Activated CD4-positive, alpha-beta T cell treated with anti-CD3 and anti-CD28 coated beads, Interleukin-2, amount 10 ng/mL, durations not matched to agents 7 days and 5 days (primary cell): ENCODE data around the gene KCNE4. TPM values are rescaled to one million over a fixed set of nuclear protein-coding genes. Genes with fewer than 3 reads are reported as not detected.

Experiments used
- CTCF ChIA-PET: fragments of 350-600 bp; sonication (Branson Sonifier 250); formaldehyde crosslinking; loops from one replicate; lab custom pipeline; 2021; ENCODE audit warnings: antibody characterized with exemption; lab: Charles Lee
- POLR2A ChIA-PET: fragments of 350-600 bp; sonication (Branson Sonifier 250); formaldehyde crosslinking; loops from one replicate; lab custom pipeline; 2021; ENCODE audit warnings: antibody characterized with exemption; lab: Charles Lee
- DNase-seq: peaks from one replicate; pipeline ENCODE4 v3.0.0-alpha.2; 2020
- H3K27ac Mint-ChIP-seq: one replicate; pipeline ENCODE4 v1.8.0; 2021; ENCODE audit warnings: mild to moderate bottlenecking, moderate library complexity, mixed read lengths
- H3K27me3 Mint-ChIP-seq: one replicate; pipeline ENCODE4 v1.8.0; 2021; ENCODE audit warnings: mixed read lengths
- H3K36me3 Mint-ChIP-seq: one replicate; pipeline ENCODE4 v1.8.0; 2021; ENCODE audit warnings: low read depth, mixed read lengths
- H3K4me1 Mint-ChIP-seq: one replicate; pipeline ENCODE4 v1.8.0; 2021; ENCODE audit warnings: mixed read lengths
- H3K4me3 Mint-ChIP-seq: one replicate; pipeline ENCODE4 v1.8.0; 2021; ENCODE audit warnings: mild to moderate bottlenecking, moderate library complexity, mixed read lengths
- H3K9me3 Mint-ChIP-seq: one replicate; pipeline ENCODE4 v1.8.0; 2021; ENCODE audit warnings: mixed read lengths
- total RNA-seq, 2 experiments: library from RNA; stranded (reverse); gene quantifications; one replicate each; pipeline ENCODE4 v1.2.3, GENCODE V29; 2021

The KCNE4 gene
- total RNA-seq, 2 experiments from 2014 or later, result not detected

DNA sequence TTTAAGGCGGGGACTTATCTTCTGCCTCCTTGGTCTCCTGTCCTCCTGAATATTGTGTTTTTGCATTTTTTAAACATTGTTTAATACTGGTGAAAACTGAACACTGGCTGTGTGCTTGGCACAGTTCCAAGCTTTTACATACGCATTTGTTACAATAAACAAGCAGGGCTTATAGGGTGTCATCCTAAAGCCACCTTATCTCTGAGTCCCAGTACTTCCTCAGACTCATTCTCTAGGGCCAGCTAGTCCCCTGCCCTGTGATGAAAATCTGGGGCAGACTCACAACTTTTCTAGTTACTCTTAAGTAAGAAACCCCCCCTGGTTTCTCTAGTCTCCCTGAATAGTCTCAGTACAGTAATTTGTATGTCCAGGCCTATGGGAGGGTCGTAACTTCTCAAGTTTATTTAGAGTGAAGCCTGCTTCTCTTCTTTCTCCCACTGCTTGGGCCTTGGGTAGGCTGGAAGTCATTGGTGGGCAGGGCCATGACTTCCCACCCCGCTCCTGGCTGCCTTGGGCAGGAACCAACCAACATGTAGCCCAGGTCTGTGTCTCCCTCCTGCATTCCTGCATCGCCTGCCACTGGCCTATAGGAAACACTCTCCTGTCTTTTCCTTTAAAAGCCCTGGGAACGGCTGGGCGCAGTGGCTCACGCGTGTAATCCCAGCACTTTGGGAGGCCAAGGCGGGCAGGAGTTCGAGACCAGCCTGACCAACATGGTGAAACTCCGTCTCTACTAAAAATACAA is 7.7 kb upstream of the KCNE4 start:
- no peaks in the 10 kb centered on the region for H3K36me3 Mint-ChIP-seq
- H3K27ac Mint-ChIP-seq, result no peak overlapping the region
- no peaks in the 10 kb centered on the region for H3K4me1 Mint-ChIP-seq
- no peaks in the 10 kb centered on the region for H3K9me3 Mint-ChIP-seq
- CTCF ChIA-PET, result no interaction called here
- no peaks in the 10 kb centered on the region for H3K27me3 Mint-ChIP-seq
- H3K4me3 Mint-ChIP-seq, result no peak overlapping the region
- POLR2A ChIA-PET, result no interaction called here
- DNase-seq, result no peak

DNA sequence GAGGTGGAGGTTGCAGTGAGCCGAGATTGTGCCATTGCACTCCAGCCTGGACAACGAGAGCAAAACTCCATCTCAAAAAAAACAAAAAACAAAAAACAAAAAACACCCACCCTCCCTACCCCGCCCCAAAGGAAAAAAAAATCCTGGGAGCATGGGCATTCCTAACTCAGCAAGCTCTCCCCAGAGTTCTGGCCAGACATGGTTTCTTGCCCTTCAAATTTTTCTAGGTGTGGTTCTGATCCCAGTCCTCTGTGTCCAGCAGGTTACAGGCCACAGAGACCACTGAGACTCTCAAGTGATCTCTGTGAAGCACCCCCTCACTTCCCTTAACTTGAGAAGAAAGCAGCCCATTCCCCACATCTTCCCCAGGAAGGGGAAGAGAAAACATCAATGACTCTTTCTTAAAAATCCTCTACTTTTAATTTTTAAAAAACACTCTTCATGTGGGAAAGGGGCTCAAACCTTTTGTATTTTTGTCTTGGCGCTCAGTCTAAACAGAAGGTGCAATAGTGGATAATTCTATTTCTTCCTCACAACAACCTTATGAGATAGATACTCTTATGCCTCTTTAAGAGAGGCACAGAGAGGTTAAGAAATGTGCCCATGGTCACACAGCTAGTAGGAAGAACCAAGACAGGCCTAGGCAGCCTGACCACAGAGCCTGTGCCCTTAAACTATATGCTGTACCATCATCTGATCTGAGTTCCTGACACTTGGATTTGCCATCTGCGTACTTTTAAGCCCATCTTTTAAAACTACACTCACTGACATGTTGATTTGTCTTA is 6.9 kb upstream of the KCNE4 start:
- H3K36me3 Mint-ChIP-seq, result no peaks in the 10 kb centered on the region
- POLR2A ChIA-PET, result no interaction called here
- no peaks in the 10 kb centered on the region for H3K4me1 Mint-ChIP-seq
- no peak overlapping the region for H3K4me3 Mint-ChIP-seq
- CTCF ChIA-PET, result no interaction called here
- H3K9me3 Mint-ChIP-seq, result no peaks in the 10 kb centered on the region
- H3K27ac Mint-ChIP-seq, result no peak overlapping the region
- no peaks in the 10 kb centered on the region for H3K27me3 Mint-ChIP-seq
- DNase-seq, result no peak

DNA sequence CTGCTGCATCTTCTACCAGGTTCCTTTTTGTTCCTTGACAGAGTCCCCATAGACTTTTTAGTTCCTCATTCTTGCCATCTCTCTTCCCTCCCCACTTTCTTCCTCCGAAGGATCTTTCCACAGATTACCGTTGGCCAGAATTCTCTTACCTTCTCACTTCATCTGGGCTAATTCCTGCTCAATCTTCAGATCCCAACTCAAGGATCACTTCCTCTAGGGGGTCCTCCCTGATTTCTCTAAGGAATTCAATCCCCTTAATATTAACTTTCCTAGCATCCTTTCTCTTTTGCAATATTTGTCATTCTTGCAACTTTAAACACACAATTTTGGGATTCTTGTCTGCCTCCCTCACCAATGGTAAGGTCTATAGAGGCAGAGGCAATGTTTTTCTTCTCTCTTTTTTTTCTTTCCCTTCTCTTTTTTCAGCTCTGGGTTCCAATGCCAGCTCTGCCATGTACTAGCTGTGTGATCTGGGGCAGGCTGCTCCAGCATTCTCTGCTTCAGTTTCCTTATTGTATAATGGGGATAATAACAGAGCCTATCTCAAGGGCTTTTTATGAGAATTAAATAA is 5.4 kb upstream of the KCNE4 start:
- Mint-ChIP-seq H3K27ac (no peak overlapping the region), H3K9me3 (no peaks in the 10 kb centered on the region), H3K36me3 (no peaks in the 10 kb centered on the region), H3K4me3 (no peak overlapping the region), H3K4me1 (no peaks in the 10 kb centered on the region), H3K27me3 (no peaks in the 10 kb centered on the region)
- no peak for DNase-seq
- ChIA-PET POLR2A (no interaction called here), CTCF (no interaction called here)

DNA sequence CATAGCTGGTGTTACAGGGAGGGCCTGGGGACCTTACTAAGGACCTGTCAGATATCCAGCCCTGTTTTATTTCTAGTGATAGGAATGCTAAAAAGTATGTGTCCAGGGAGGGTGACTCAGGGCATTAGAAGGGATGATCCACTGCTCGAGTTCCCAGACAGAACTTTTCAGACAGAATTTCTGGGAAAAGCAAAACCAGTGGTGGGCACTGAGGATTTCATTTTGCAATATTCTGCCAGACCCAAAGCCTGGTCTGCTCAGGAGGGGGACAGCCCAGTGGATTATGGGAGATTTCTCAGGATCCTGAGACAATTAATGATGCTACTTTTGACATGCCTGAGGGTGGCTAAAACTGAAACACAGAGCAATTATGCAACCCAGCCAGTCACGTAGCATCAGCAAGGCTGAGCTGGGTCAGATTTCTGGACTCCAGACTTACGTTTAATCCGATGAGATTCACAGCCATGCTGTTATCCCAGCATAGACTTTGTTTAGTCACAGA is 4.7 kb upstream of the KCNE4 start:
- ChIA-PET POLR2A (no interaction called here), CTCF (no interaction called here)
- Mint-ChIP-seq H3K27ac (no peak overlapping the region), H3K4me3 (no peak overlapping the region), H3K36me3 (no peaks in the 10 kb centered on the region), H3K4me1 (no peaks in the 10 kb centered on the region), H3K27me3 (no peaks in the 10 kb centered on the region), H3K9me3 (no peaks in the 10 kb centered on the region)
- DNase-seq, result no peak

DNA sequence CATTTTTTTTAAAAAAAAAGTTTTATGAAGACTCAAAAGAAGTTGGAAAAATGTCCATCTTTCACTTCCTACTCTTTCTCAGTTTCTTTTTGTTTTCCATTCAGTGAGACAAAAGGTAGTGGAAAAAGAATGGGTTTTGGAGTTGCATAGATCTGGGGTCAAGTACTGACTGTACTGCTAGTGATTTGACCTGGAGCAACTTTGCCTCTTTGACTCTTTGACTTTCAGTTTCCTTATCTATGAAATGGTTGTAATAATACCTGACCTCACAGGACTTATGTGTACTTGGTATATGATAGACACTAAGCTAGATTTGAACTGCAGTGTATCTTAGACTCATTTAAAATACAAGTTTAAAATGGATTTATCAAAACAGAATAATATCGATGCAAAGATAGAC is 3.5 kb upstream of the KCNE4 start:
- no peak overlapping the region for H3K27ac Mint-ChIP-seq
- POLR2A ChIA-PET, result no interaction called here
- CTCF ChIA-PET, result no interaction called here

DNA sequence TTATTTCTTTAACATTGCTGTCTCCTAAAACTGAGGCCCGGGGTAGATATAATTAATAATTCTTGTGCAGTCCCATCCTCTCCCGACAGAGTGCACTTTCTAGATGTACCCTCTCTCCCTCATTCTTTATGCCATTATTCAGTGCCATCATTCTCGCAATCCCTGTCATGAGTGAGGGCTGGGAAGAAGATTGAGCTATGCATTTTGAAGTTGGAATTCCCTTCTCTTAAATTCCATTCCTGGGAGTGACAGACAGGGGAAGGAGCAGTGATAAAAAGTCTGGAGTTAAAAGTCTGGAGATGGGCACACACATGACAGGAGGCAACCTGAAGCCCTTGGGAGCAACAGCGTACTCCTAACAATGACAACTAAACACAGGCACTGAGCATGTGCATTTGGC is 2.6 kb upstream of the KCNE4 start:
- Mint-ChIP-seq H3K27me3 (no peaks in the 10 kb centered on the region), H3K36me3 (no peaks in the 10 kb centered on the region), H3K4me1 (no peaks in the 10 kb centered on the region), H3K4me3 (no peak overlapping the region), H3K9me3 (no peaks in the 10 kb centered on the region), H3K27ac (no peak overlapping the region)
- ChIA-PET POLR2A (no interaction called here), CTCF (interaction anchor here (0.6 kb wide), 1 partner anchor 228 kb away, joined by 3 read pairs; no protein-coding TSS in a partner anchor)
- no peak for DNase-seq

More for the DNA sequence above, 3.5 kb upstream of the KCNE4 start:
- Mint-ChIP-seq H3K36me3 (no peaks in the 10 kb centered on the region), H3K4me1 (no peaks in the 10 kb centered on the region), H3K9me3 (no peaks in the 10 kb centered on the region), H3K4me3 (no peak overlapping the region), H3K27me3 (no peaks in the 10 kb centered on the region)
- DNase-seq, result no peak

DNA sequence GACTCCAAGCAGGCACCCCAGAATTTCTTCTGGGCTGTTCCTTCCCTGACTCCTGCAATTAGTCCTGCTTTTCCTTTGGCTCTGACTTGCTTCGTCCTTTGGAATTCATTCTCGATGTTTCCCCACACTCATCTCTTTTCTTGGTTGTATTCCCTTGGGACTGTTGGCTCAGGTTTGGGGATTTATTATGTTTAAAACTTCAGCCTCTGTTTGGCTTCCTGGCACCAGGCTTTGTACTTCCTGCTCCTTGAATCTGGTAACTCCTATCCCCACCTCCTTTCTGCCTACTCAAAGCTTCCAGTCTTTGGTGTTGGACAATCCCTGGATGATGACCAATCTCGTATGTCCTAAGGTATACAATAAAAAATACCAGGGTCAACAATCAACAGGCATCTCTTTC is 1.8 kb upstream of the KCNE4 start:
- Mint-ChIP-seq H3K27me3 (no peaks in the 10 kb centered on the region), H3K4me3 (no peak overlapping the region)
- CTCF ChIA-PET, result no interaction called here

DNA sequence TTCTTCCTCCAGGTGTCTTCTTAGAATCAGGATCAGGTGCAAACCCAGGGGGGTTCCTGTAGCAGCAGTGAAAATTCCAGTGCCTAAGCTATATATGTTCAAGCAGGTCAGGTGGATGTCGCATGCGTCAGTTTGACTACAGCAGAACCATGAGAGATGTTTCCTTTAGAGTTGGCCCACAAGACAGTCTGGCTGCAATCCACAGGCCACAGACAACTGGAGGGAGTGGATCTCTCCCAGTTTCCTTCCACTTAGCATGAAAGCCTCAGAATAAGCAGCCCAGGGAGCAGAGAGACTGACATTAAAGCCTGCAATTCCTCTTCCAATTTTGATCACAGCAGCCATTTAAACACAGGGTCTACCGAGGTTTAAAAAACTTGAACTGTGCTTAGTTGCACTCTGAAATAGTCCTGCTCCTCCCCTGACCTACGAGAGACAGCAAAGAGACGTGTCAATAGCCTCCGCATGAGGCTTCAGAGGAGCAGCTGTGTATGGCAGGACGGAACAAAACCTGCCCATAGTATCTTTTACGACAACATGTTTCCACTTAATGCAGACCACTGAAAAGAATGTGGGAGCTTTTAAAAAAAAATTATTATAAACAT is 988 bp upstream of the KCNE4 start:
- Mint-ChIP-seq H3K4me3 (no peak overlapping the region), H3K9me3 (no peaks in the 10 kb centered on the region), H3K27me3 (no peaks in the 10 kb centered on the region), H3K27ac (no peak overlapping the region), H3K36me3 (no peaks in the 10 kb centered on the region), H3K4me1 (no peaks in the 10 kb centered on the region)
- POLR2A ChIA-PET, result no interaction called here
- CTCF ChIA-PET, result no interaction called here
- DNase-seq, result no peak

More for the DNA sequence above, 1.8 kb upstream of the KCNE4 start:
- POLR2A ChIA-PET, result no interaction called here
- Mint-ChIP-seq H3K36me3 (no peaks in the 10 kb centered on the region), H3K9me3 (no peaks in the 10 kb centered on the region), H3K27ac (no peak overlapping the region), H3K4me1 (no peaks in the 10 kb centered on the region)
- DNase-seq, result no peak

DNA sequence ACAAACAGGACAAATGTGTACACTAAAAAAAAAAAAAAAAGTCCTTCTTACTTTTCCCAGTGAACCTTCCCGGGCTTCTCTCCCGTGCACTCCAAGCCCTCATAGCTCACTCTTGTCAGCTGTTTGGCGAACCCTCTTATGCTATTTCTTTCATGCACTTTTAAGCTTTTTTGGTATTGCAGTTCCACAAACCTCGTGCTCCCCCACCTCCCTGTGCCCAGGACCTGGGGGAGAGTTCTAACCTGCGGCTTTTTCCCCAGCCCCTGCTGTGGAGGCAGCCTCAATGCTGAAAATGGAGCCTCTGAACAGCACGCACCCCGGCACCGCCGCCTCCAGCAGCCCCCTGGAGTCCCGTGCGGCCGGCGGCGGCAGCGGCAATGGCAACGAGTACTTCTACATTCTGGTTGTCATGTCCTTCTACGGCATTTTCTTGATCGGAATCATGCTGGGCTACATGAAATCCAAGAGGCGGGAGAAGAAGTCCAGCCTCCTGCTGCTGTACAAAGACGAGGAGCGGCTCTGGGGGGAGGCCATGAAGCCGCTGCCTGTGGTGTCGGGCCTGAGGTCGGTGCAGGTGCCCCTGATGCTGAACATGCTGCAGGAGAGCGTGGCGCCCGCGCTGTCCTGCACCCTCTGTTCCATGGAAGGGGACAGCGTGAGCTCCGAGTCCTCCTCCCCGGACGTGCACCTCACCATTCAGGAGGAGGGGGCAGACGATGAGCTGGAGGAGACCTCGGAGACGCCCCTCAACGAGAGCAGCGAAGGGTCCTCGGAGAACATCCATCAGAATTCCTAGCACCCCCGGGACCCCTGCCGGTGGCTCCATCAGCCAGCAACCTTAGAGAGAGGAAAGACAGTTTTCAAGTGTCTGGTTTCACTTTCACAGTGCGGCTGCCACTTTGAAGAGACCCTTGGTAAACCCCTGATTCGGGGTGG is 826 bp downstream of the KCNE4 start:
- CTCF ChIA-PET, result no interaction called here
- H3K9me3 Mint-ChIP-seq, result no peaks in the 10 kb centered on the region
- no peak overlapping the region for H3K4me3 Mint-ChIP-seq

DNA sequence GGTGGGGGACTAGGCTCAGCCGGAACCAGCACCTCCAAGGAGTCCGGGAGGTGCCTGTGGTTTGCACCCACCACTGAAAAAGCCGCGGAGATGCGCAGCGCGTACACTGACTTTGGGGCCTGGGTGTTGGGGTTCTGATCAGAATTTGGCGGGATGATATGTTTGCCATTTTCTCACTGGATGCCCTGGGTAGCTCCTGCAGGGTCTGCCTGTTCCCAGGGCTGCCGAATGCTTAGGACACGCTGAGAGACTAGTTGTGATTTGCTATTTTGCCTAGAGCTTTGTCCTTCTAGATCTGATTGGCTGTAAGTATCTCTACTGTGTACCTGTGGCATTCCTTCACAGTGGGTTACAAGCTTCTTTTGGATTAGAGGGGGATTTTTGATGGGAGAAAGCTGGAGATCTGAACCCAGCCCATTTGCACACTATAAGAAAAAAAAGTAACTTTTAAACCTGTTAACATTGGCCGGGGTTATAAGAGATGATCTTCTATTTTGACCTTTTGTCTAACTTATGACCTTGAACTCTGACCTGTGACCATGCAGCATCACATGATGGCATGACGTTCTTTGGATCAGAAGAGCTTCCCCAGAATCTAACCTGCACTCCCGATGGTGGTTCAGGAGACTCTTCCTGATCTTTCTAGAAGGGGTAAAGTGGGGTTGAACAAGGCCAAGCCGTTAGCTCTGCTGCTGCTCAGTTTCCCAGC is 1.6 kb downstream of the KCNE4 start:
- no peaks in the 10 kb centered on the region for H3K36me3 Mint-ChIP-seq
- DNase-seq, result no peak
- H3K27me3 Mint-ChIP-seq, result no peaks in the 10 kb centered on the region
- no peak overlapping the region for H3K27ac Mint-ChIP-seq
- no peak overlapping the region for H3K4me3 Mint-ChIP-seq
- ChIA-PET CTCF (no interaction called here), POLR2A (no interaction called here)
- no peaks in the 10 kb centered on the region for H3K4me1 Mint-ChIP-seq
- no peaks in the 10 kb centered on the region for H3K9me3 Mint-ChIP-seq

More for the DNA sequence above, 826 bp downstream of the KCNE4 start:
- DNase-seq, result no peak
- H3K36me3 Mint-ChIP-seq, result no peaks in the 10 kb centered on the region
- POLR2A ChIA-PET, result no interaction called here
- no peaks in the 10 kb centered on the region for H3K4me1 Mint-ChIP-seq
- H3K27me3 Mint-ChIP-seq, result no peaks in the 10 kb centered on the region
- H3K27ac Mint-ChIP-seq, result no peak overlapping the region

DNA sequence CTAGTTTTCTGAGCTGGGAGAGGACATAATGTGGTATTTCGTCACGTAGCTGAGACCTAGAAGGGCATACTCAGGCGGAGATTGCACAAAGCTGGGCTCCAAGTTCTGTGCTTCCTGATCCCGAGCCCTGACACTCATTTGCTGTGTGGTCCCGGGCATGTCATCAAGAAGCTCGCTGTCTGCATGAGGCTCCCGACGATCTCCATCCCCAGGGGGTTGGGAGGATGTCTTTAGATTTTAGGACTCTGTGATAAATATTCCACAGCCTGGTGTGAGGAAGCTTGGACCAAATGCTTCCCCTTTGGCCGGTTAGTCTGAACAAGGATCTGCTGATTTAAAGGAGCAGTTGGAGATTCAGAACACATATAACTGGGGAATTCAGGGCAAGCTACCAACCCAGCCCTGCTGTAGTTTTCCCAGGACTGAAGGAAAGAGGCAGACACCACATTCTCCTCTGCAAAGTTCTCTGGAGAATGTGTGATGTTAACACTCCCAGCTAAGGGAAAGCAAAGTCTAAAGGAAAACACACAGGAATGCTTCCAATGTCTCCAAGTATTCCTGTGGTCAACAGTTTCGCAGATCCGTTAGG is 2.3 kb downstream of the KCNE4 start:
- ChIA-PET POLR2A (no interaction called here), CTCF (no interaction called here)
- no peaks in the 10 kb centered on the region for H3K9me3 Mint-ChIP-seq
- DNase-seq, result no peak
- H3K27me3 Mint-ChIP-seq, result no peaks in the 10 kb centered on the region
- no peak overlapping the region for H3K4me3 Mint-ChIP-seq
- H3K27ac Mint-ChIP-seq, result no peak overlapping the region
- no peaks in the 10 kb centered on the region for H3K36me3 Mint-ChIP-seq
- H3K4me1 Mint-ChIP-seq, result no peaks in the 10 kb centered on the region
